ENCODE data around the gene ZNF605.

- TF ChIP-seq POLR2A (IDR thresholded peaks at IDR 0.05), result no peak
- TF ChIP-seq, protein P1, sequence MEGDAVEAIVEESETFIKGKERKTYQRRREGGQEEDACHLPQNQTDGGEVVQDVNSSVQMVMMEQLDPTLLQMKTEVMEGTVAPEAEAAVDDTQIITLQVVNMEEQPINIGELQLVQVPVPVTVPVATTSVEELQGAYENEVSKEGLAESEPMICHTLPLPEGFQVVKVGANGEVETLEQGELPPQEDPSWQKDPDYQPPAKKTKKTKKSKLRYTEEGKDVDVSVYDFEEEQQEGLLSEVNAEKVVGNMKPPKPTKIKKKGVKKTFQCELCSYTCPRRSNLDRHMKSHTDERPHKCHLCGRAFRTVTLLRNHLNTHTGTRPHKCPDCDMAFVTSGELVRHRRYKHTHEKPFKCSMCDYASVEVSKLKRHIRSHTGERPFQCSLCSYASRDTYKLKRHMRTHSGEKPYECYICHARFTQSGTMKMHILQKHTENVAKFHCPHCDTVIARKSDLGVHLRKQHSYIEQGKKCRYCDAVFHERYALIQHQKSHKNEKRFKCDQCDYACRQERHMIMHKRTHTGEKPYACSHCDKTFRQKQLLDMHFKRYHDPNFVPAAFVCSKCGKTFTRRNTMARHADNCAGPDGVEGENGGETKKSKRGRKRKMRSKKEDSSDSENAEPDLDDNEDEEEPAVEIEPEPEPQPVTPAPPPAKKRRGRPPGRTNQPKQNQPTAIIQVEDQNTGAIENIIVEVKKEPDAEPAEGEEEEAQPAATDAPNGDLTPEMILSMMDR (IDR thresholded peaks at IDR 0.05), result no peak
Measured at GRCh38 chr12:132950844-132951535, 5.1 kb downstream of the ZNF605 start.

All from thyroid gland (tissue), 4 donors.